Bronchial epithelial cell (primary cell): ENCODE data around the gene SLC1A2. TPM values are rescaled to one million over a fixed set of nuclear protein-coding genes. Genes with fewer than 3 reads are reported as not detected.
"Not testable (repeated sequence)": the region's sequence is repeated elsewhere in the genome, so short reads cannot be mapped to it uniquely, and the experiment has no call there.

Experiments used
- DNase-seq: peaks from one replicate; pipeline ENCODE4 v3.0.0-alpha.2; 2010; ENCODE audit warnings: low read depth
- FAIRE-seq: peaks from 2 replicates; lab custom pipeline; 2011; peaks lifted over from hg19 to GRCh38; lab: Jason Lieb, UNC
- H3K27me3 ChIP-seq: 2 replicates; pipeline ENCODE4 v1.5.1; 2011; ENCODE audit warnings: low read length; ENCODE audit not compliant: control insufficient read depth, insufficient read depth
- H3K36me3 ChIP-seq: 2 replicates; pipeline ENCODE4 v1.5.1; 2011; ENCODE audit warnings: low read length; ENCODE audit not compliant: control insufficient read depth, insufficient read depth
- H3K4me3 ChIP-seq: 2 replicates; pipeline ENCODE4 v1.5.1; 2011; ENCODE audit warnings: mild to moderate bottlenecking, low read depth, low read length, control low read depth
- total RNA-seq: library from RNA; depleted of rRNA; stranded (reverse); fragments of >200 nt; gene quantifications from 2 replicates; pipeline ENCODE4 v1.2.1, GENCODE V29; 2014
- TF ChIP-seq, protein P1 (sequence below): IDR thresholded peaks from 2 replicates; pipeline ENCODE4 v1.5.1; 2011; ENCODE audit warnings: mild to moderate bottlenecking, moderate library complexity, low read length, control low read depth, inconsistent platforms; ENCODE audit not compliant: insufficient read depth, severe bottlenecking

The SLC1A2 gene
- total RNA-seq, 1 donor from 2014 or later, result under 0.01 TPM

DNA sequence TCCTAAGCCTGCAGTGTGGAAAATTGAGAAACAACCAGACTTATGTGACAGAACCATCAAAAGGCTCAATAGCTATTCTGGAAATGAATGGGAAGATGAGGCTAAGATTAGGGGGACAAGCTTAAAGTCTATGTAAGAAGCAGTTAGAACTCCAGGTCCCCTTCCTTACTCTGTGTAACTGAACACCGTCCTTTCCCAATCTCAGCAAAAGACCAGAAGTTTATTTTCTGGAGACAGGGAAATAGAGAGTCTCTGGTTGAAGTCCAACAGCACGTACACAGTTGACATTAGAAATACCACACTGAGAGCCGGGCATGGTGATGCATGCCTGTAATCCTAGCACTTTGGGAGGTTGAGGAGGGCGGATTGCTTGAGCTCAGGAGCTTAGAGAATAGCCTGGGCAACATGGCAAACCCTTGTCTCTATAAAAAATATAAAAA, 186.4 kb downstream of the SLC1A2 start:
- TF ChIP-seq, protein P1, sequence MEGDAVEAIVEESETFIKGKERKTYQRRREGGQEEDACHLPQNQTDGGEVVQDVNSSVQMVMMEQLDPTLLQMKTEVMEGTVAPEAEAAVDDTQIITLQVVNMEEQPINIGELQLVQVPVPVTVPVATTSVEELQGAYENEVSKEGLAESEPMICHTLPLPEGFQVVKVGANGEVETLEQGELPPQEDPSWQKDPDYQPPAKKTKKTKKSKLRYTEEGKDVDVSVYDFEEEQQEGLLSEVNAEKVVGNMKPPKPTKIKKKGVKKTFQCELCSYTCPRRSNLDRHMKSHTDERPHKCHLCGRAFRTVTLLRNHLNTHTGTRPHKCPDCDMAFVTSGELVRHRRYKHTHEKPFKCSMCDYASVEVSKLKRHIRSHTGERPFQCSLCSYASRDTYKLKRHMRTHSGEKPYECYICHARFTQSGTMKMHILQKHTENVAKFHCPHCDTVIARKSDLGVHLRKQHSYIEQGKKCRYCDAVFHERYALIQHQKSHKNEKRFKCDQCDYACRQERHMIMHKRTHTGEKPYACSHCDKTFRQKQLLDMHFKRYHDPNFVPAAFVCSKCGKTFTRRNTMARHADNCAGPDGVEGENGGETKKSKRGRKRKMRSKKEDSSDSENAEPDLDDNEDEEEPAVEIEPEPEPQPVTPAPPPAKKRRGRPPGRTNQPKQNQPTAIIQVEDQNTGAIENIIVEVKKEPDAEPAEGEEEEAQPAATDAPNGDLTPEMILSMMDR, result no peak
- Histone ChIP-seq H3K27me3 (no peaks in the 10 kb centered on the region), H3K4me3 (no peak overlapping the region), H3K36me3 (peaks cover 9% of the 10 kb centered on the region)
- DNase-seq (peak; percentile 57), FAIRE-seq (no peak)

DNA sequence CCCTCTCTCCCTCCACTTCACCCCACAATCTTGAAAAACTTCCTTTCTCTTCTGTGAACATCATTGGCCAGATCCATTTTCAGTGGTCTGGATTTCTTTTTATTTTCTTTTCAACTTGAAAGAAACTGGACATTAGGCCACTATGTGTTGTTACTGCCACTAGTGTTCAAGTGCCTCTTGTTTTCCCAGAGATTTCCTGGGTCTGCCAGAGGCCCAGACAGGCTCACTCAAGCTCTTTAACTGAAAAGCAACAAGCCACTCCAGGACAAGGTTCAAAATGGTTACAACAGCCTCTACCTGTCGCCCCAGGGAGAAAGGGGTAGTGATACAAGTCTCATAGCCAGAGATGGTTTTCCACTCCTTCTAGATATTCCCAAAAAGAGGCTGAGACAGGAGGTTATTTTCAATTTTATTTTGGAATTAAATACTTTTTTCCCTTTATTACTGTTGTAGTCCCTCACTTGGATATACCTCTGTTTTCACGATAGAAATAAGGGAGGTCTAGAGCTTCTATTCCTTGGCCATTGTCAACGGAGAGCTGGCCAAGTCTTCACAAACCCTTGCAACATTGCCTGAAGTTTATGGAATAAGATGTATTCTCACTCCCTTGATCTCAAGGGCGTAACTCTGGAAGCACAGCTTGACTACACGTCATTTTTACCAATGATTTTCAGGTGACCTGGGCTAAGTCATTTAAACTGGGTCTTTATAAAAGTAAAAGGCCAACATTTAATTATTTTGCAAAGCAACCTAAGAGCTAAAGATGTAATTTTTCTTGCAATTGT, 188.1 kb downstream of the SLC1A2 start:
- H3K4me3 ChIP-seq, result no peak overlapping the region

DNA sequence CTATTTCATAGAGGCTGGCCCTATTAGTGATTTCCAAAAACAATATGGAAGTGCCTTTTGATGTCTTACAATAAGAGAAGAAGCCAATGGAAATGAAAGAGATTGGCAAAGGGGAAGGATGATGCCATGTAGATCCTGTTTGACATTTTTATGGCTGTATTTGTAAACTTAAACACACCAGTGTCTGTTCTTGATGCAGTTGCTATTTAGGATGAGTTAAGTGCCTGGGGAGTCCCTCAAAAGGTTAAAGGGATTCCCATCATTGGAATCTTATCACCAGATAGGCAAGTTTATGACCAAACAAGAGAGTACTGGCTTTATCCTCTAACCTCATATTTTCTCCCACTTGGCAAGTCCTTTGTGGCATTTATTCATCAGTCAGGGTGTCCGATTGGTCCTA, 189.0 kb downstream of the SLC1A2 start:
- no peak for FAIRE-seq

More for the DNA sequence above, 188.1 kb downstream of the SLC1A2 start:
- FAIRE-seq, result no peak
- DNase-seq, result no peak
- TF ChIP-seq, protein P1, result no peak
- Histone ChIP-seq H3K27me3 (no peaks in the 10 kb centered on the region), H3K36me3 (peaks cover 9% of the 10 kb centered on the region)

DNA sequence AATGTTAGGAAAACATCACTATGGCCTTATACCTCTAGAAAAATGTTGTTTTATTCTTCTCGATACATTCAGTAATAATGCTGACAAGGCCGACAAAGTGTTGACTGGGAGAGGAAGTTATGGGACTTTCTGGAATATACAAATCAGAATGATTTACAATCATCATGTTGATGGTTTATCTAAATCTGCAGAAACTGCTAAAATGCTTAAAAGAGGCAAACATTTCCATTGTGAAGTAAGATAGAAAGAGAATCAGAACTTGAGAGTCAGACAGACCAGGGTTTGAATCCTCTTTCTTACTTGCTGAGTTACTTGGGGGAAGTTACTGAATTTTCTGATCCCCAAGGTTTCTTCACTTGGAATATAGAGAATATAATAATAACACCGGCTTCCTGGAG, 191.0 kb downstream of the SLC1A2 start:
- FAIRE-seq (no peak), DNase-seq (no peak)
- Histone ChIP-seq H3K36me3 (peaks cover 11% of the 10 kb centered on the region), H3K4me3 (no peak overlapping the region), H3K27me3 (no peaks in the 10 kb centered on the region)
- TF ChIP-seq, protein P1, result no peak

More for the DNA sequence above, 189.0 kb downstream of the SLC1A2 start:
- Histone ChIP-seq H3K27me3 (no peaks in the 10 kb centered on the region), H3K36me3 (peaks cover 9% of the 10 kb centered on the region), H3K4me3 (no peak overlapping the region)
- DNase-seq, result no peak
- TF ChIP-seq, protein P1, result no peak

DNA sequence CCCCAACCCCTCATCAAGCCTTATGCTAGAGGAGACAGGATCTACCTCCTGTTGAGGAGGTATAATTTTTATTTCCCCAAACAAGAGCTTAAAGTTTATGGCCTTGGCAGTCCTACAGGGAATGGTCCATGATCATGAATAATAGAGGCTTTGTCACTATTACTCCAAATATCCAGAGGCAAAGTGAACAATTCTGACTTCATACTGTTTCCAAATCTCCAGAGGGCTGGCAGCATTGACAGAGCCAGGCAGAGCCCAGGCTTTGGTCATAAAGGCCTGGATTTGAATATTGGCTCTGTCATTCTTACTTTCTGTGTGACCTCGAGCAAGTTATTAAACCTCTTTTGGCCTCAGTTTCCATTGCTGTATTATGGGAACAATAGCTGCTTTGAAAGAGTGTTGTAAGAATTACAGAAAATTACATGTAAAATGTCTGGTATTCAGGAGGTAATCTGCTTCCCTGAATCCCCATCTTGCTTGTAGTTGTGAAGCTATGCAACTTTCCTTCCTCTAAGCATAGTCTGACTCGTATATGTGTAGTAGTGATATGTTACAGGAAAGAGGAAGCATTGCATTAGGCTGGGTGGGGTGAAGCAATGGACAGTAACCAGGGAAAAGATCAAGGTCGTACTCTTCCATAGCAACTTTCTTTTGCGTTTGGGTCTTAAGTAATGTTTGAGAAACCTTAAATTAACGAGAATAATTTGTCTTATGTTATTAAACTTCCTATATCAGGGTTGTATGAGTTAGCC, 191.6 kb downstream of the SLC1A2 start:
- Histone ChIP-seq H3K4me3 (no peak overlapping the region), H3K36me3 (peaks cover 14% of the 10 kb centered on the region), H3K27me3 (no peaks in the 10 kb centered on the region)
- DNase-seq (peak; percentile 35), FAIRE-seq (no peak)
- TF ChIP-seq, protein P1, result no peak

DNA sequence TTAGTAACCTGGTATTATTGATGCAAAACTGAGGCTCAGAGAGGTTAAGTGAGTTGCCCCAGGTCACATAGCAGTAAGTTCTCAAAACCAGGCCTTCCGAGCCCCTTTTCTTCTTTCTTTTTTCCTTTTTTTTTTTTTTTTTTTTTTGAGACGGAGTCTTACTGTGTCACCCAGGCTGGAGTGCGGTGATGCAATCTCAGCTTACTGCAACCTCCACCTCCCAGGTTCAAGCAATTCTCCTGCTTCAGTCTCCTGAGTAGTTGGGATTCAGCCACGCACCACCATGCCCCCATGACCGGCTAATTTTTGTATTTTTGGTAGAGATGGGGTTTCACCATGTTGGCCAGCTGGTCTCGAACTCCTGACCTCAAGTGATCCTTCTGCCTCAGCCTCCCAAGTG, 192.6 kb downstream of the SLC1A2 start:
- not testable (repeated sequence) for FAIRE-seq, H3K27me3 ChIP-seq, H3K4me3 ChIP-seq, DNase-seq
- H3K36me3 ChIP-seq, result peaks cover 17% of the 10 kb centered on the region
